IPS-20b (cell line): ENCODE results near the gene INPP5J.
"Not testable (repeated sequence)": the region's sequence is repeated elsewhere in the genome, so short reads cannot be mapped to it uniquely, and the experiment has no call there.

Source experiments
- H3K27ac ChIP-seq: one replicate; pipeline ENCODE4 v1.5.1; 2013; ENCODE audit warnings: low read length
- H3K27me3 ChIP-seq: 2 replicates; pipeline ENCODE4 v1.6.1; 2013; ENCODE audit warnings: mild to moderate bottlenecking, low read length, inconsistent platforms; ENCODE audit not compliant: insufficient read depth
- H3K36me3 ChIP-seq: 2 replicates; pipeline ENCODE4 v1.6.1; 2013; ENCODE audit warnings: low read depth, mild to moderate bottlenecking, inconsistent platforms, low read length, moderate library complexity; ENCODE audit not compliant: insufficient read depth
- H3K4me1 ChIP-seq: 2 replicates; pipeline ENCODE4 v1.6.1; 2013; ENCODE audit warnings: mild to moderate bottlenecking, control low read depth, inconsistent platforms, low read length, moderate library complexity; ENCODE audit not compliant: insufficient read depth
- H3K4me3 ChIP-seq: 2 replicates; pipeline ENCODE4 v1.5.1; 2013; ENCODE audit warnings: mild to moderate bottlenecking, low read length, inconsistent platforms
- H3K9ac ChIP-seq: 2 replicates; pipeline ENCODE4 v1.6.1; 2013; ENCODE audit warnings: low read depth, mild to moderate bottlenecking, inconsistent platforms, low read length, moderate library complexity
- H3K9me3 ChIP-seq: 2 replicates; pipeline ENCODE4 v1.6.1; 2013; ENCODE audit warnings: mild to moderate bottlenecking, low read depth, low read length, inconsistent platforms; ENCODE audit not compliant: insufficient read depth

Gene INPP5J

DNA sequence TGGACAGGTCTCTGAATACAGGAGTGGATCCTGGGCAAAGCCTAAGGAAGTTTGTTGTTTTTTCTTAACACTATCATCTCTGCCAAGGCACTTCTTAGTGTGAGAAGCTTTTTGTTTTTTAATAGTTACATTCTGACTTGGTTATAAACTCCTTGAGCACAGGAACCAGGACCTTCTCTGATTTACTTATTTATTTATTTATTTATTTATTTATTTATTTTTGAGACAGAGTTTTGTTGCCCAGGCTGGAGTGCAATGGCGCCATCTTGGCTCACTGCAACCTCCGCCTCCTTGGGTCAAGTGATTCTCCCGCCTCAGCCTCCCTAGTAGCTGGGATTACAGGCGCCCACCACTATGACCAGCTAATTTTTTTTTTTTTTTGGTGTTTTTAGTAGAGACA lies 48.2 kb downstream of the INPP5J start:
- no peak overlapping the region for H3K9ac ChIP-seq
- H3K36me3 ChIP-seq = no peaks in the 10 kb centered on the region; the same call in 1 of the 2 replicates
- no peaks in the 10 kb centered on the region for H3K4me1 ChIP-seq
- no peak overlapping the region for H3K27ac ChIP-seq
- no peak overlapping the region for H3K4me3 ChIP-seq
- H3K9me3 ChIP-seq = no peaks in the 10 kb centered on the region
- no peaks in the 10 kb centered on the region for H3K27me3 ChIP-seq

- not testable (repeated sequence) for H3K27me3 ChIP-seq, H3K27ac ChIP-seq, H3K9me3 ChIP-seq, H3K36me3 ChIP-seq, H3K4me3 ChIP-seq, H3K4me1 ChIP-seq, H3K9ac ChIP-seq
Measured at GRCh38 chr22:31171734-31172133, 49.0 kb downstream of the INPP5J start.

DNA sequence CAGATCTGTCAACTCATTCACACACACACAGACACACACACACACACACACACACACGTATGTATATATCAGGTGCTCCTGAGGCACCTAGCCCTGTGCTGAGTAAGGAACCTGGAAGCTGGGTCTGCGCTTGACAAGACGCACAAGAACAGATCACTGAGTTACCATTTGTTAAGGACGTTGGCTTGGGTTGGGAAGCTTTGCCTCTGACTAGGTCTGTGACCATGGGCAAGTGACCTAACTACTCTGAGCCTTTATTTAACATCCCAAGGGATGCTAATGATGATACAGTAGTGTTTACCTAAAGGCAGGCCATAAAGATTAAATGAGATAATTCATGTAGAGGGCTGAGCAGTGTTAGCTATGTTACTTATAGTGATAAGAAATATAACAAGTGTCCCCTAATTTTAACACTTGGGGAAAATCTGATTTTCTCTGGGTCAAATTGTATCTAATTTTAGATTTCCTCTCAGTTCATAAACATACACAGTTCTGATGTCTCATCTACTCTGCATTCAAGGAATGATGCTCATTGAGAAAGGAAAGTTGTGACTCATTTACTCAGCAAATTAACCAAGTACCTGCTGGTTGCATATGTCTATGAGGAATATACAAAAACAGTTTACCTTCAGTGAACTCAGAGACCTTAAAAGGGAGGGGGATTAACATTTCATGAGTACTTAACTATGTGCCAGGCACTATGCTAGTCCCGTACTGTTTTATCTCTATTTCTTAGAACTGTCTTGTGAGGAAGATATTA lies 50.8 kb downstream of the INPP5J start:
- Histone ChIP-seq H3K9ac (no peak overlapping the region), H3K27me3 (no peaks in the 10 kb centered on the region), H3K4me1 (no peaks in the 10 kb centered on the region), H3K27ac (no peak overlapping the region), H3K4me3 (no peak overlapping the region), H3K36me3 (no peaks in the 10 kb centered on the region), H3K9me3 (no peaks in the 10 kb centered on the region)

GRCh38 chr22:31176923-31177322 lies 54.2 kb downstream of the INPP5J start:
- Histone ChIP-seq H3K9me3 (no peaks in the 10 kb centered on the region), H3K27me3 (no peaks in the 10 kb centered on the region), H3K9ac (no peak overlapping the region), H3K27ac (no peak overlapping the region), H3K4me1 (no peaks in the 10 kb centered on the region), H3K36me3 (no peaks in the 10 kb centered on the region), H3K4me3 (no peak overlapping the region)

- no peak overlapping the region for H3K4me3 ChIP-seq
- H3K27ac ChIP-seq = no peak overlapping the region
- H3K9ac ChIP-seq = no peak overlapping the region
- no peaks in the 10 kb centered on the region for H3K9me3 ChIP-seq
- no peaks in the 10 kb centered on the region for H3K36me3 ChIP-seq
- no peaks in the 10 kb centered on the region for H3K4me1 ChIP-seq
- no peaks in the 10 kb centered on the region for H3K27me3 ChIP-seq
Measured at GRCh38 chr22:31177420-31178162, 54.8 kb downstream of the INPP5J start.

GRCh38 chr22:31178859-31179258 lies 56.1 kb downstream of the INPP5J start:
- no peaks in the 10 kb centered on the region for H3K27me3 ChIP-seq
- H3K27ac ChIP-seq = no peak overlapping the region
- H3K9me3 ChIP-seq = no peaks in the 10 kb centered on the region
- H3K4me3 ChIP-seq = no peak overlapping the region
- no peaks in the 10 kb centered on the region for H3K4me1 ChIP-seq
- H3K36me3 ChIP-seq = no peaks in the 10 kb centered on the region
- H3K9ac ChIP-seq = no peak overlapping the region

- Histone ChIP-seq H3K36me3 (no peaks in the 10 kb centered on the region), H3K4me1 (no peaks in the 10 kb centered on the region), H3K9me3 (no peaks in the 10 kb centered on the region), H3K9ac (no peak overlapping the region; the same call in 1 of the 2 replicates), H3K27me3 (no peaks in the 10 kb centered on the region), H3K4me3 (no peak overlapping the region), H3K27ac (no peak overlapping the region)
Measured at GRCh38 chr22:31179345-31179744, 56.6 kb downstream of the INPP5J start.

DNA sequence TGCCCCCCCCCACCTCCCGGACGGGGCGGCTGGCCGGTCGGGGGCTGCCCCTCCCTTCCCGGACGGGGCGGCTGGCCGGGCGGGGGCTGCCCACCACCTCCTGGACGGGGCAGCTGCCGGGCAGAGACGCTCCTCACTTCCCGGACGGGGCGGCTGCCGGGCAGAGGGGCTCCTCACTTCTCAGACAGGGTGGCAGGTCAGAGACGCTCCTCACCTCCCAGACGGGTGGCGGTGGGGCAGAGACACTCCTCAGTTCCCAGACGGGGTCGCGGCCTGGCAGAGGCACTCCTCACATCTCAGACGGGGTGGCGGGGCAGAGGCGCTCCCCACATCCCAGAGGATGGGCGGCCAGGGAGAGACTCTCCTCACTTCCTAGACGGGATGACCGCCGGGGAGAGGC lies 61.2 kb downstream of the INPP5J start:
- Histone ChIP-seq H3K4me3 (no peak overlapping the region), H3K9me3 (no peaks in the 10 kb centered on the region; the same call in 1 of the 2 replicates), H3K27me3 (no peaks in the 10 kb centered on the region), H3K9ac (no peak overlapping the region), H3K4me1 (no peaks in the 10 kb centered on the region), H3K36me3 (no peaks in the 10 kb centered on the region), H3K27ac (no peak overlapping the region)
